ENCODE measurements around the gene PDE1C. TPM values are rescaled to one million over a fixed set of nuclear protein-coding genes. Genes with fewer than 3 reads are reported as not detected.
"Not testable (repeated sequence)": the region's sequence is repeated elsewhere in the genome, so short reads cannot be mapped to it uniquely, and the experiment has no call there.

The PDE1C gene
- total RNA-seq, 1 experiment from 2014 or later = 14.1 TPM

DNA sequence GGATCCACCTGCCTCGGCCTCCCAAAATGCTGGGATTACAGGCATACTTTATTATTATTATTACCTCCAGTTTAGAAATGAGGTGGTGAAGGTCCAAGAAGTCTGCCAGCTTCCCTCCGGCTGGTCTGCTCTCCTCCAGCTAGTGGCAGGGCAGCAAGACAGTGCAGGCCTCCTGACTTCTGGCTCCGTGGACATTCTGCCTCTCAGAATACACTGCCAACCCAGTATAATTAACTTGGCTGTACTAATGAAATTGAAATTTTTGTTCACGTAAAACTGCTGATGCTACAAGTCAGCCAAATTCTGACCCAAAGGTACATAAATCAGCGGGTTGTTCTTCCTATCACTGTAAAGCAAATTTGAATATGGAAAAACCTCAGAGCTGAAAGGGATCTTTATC, 7.6 kb upstream of the PDE1C start:
- H4K20me1 ChIP-seq (ENCODE audit: low read length) = no peaks in the 10 kb centered on the region
- H2AFZ ChIP-seq (ENCODE audit: low read length) = no peak overlapping the region
- intact Hi-C loops (cut with micrococcal nuclease) = no loop called here
- no peaks in the 10 kb centered on the region for H3K9me3 ChIP-seq (ENCODE audit: low read length)
- no peak for ATAC-seq
- ChIA-PET POLR2A (ENCODE audit: unreplicated experiment) (no interaction called here), CTCF (no interaction called here)
- H3F3A ChIP-seq (ENCODE audit: low read length, unreplicated experiment) = no peaks in the 10 kb centered on the region
- no TSS peak for BruUV-seq (replicated peaks)
- DNase-seq = no peak
- H3K4me1 ChIP-seq (ENCODE audit: insufficient read depth, low read length) = 0 out of 2 replicates have a peak, but pooled peaks cover 3% of the 10 kb centered on the region
- no peak overlapping the region for H3K4me2 ChIP-seq (ENCODE audit: low read length)
- no peaks in the 10 kb centered on the region for H3K9me2 ChIP-seq (replicated peaks; ENCODE audit: low read length)
- no peak overlapping the region for H3K27ac ChIP-seq (ENCODE audit: low read length)
- TF ChIP-seq, protein P1, sequence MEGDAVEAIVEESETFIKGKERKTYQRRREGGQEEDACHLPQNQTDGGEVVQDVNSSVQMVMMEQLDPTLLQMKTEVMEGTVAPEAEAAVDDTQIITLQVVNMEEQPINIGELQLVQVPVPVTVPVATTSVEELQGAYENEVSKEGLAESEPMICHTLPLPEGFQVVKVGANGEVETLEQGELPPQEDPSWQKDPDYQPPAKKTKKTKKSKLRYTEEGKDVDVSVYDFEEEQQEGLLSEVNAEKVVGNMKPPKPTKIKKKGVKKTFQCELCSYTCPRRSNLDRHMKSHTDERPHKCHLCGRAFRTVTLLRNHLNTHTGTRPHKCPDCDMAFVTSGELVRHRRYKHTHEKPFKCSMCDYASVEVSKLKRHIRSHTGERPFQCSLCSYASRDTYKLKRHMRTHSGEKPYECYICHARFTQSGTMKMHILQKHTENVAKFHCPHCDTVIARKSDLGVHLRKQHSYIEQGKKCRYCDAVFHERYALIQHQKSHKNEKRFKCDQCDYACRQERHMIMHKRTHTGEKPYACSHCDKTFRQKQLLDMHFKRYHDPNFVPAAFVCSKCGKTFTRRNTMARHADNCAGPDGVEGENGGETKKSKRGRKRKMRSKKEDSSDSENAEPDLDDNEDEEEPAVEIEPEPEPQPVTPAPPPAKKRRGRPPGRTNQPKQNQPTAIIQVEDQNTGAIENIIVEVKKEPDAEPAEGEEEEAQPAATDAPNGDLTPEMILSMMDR (conservative IDR thresholded peaks at IDR 0.05; ENCODE audit: low read depth, low read length) = no peak
- TF ChIP-seq EZH2phosphoT487 (IDR thresholded peaks at IDR 0.05; ENCODE audit: borderline replicate concordance, low read length) (no peak), EZH2 (IDR thresholded peaks at IDR 0.05; ENCODE audit: low read length, unreplicated experiment) (no peak)
- no peaks in the 10 kb centered on the region for H3K27me3 ChIP-seq (ENCODE audit: low read length)
- no peaks in the 10 kb centered on the region for H3K36me3 ChIP-seq (ENCODE audit: low read depth, low read length)
- H3K79me2 ChIP-seq (ENCODE audit: low read length) = no peaks in the 10 kb centered on the region
- H3K9ac ChIP-seq (ENCODE audit: low read length) = no peak overlapping the region
- no peak overlapping the region for H3K4me3 ChIP-seq (ENCODE audit: low read length)

GRCh38 chr7:32076802-32077201, 6.6 kb upstream of the PDE1C start:
- H3K79me2 ChIP-seq (ENCODE audit: low read length); H2AFZ ChIP-seq (ENCODE audit: low read length); ATAC-seq; H3K9me3 ChIP-seq (ENCODE audit: low read length); H3K27ac ChIP-seq (ENCODE audit: low read length); H3K27me3 ChIP-seq (ENCODE audit: low read length); intact Hi-C loops (cut with micrococcal nuclease); H4K20me1 ChIP-seq (ENCODE audit: low read length); H3K9me2 ChIP-seq (replicated peaks; ENCODE audit: low read length); H3K9ac ChIP-seq (ENCODE audit: low read length); H3K4me2 ChIP-seq (ENCODE audit: low read length); H3K4me1 ChIP-seq (ENCODE audit: insufficient read depth, low read length); H3K4me3 ChIP-seq (ENCODE audit: low read length); BruUV-seq (replicated peaks); H3F3A ChIP-seq (ENCODE audit: low read length, unreplicated experiment); H3K36me3 ChIP-seq (ENCODE audit: low read depth, low read length); CTCF ChIA-PET: not testable (repeated sequence)
- POLR2A ChIA-PET (ENCODE audit: unreplicated experiment) = interaction anchor here (0.6 kb wide), 1 partner anchor 29 kb away, joined by 3 read pairs; no protein-coding TSS in a partner anchor
- peak; percentile 11 for DNase-seq

DNA sequence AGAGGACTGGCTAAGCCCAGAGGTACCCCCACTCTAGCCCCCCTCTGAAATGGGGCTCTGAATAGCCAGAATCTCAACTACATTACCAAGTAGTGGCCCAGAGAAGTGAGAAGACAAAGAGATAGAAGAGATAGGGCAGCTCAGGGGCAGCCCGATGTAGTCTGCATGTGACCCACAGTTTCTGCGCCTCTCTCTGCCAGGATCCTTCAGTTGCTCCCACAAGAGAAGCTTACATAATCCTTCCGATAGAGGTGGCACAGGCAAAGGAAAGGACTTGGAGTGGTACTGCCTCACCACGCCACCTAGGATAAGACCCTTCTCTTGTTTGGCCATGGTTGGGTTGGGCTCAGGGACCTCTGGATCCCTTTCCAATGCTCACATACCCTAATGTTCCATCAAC, 5.4 kb upstream of the PDE1C start:
- no peak for ATAC-seq
- Histone ChIP-seq H2AFZ (ENCODE audit: low read length) (no peak overlapping the region), H3K27ac (ENCODE audit: low read length) (no peak overlapping the region), H4K20me1 (ENCODE audit: low read length) (no peaks in the 10 kb centered on the region), H3K36me3 (ENCODE audit: low read depth, low read length) (no peaks in the 10 kb centered on the region), H3K4me2 (ENCODE audit: low read length) (no peak overlapping the region), H3K9ac (ENCODE audit: low read length) (no peak overlapping the region), H3K9me2 (replicated peaks; ENCODE audit: low read length) (0 out of 2 replicates have a peak, but pooled peaks cover 4% of the 10 kb centered on the region), H3K79me2 (ENCODE audit: low read length) (no peaks in the 10 kb centered on the region), H3K27me3 (ENCODE audit: low read length) (no peaks in the 10 kb centered on the region), H3F3A (ENCODE audit: low read length, unreplicated experiment) (no peaks in the 10 kb centered on the region), H3K9me3 (ENCODE audit: low read length) (no peaks in the 10 kb centered on the region), H3K4me1 (ENCODE audit: insufficient read depth, low read length) (0 out of 2 replicates have a peak, but pooled peaks cover 3% of the 10 kb centered on the region), H3K4me3 (ENCODE audit: low read length) (no peak overlapping the region)
- ChIA-PET CTCF (no interaction called here), POLR2A (ENCODE audit: unreplicated experiment) (no interaction called here)
- no peak for TF ChIP-seq EZH2 (IDR thresholded peaks at IDR 0.05; ENCODE audit: low read length, unreplicated experiment)
- TF ChIP-seq, protein P1 (conservative IDR thresholded peaks at IDR 0.05; ENCODE audit: low read depth, low read length) = no peak
- no peak for TF ChIP-seq EZH2phosphoT487 (IDR thresholded peaks at IDR 0.05; ENCODE audit: borderline replicate concordance, low read length)
- intact Hi-C loops (cut with micrococcal nuclease) = no loop called here
- no TSS peak for BruUV-seq (replicated peaks)
- DNase-seq = no peak
